Kidney capillary endothelial cell (primary cell): ENCODE results near the gene RNF31.

Experiments used
- DNase-seq: peaks from one replicate; pipeline ENCODE4 v3.0.0-alpha.2; 2018; ENCODE audit warnings: low spot score

Gene RNF31

GRCh38 chr14:24182110-24182882 is 35.0 kb downstream of the RNF31 start:
- no peak for DNase-seq

- DNase-seq = no peak
These were observed 35.8 kb downstream of the RNF31 start for GRCh38 chr14:24183014-24183481.

- no peak for DNase-seq
These were observed 37.0 kb downstream of the RNF31 start for GRCh38 chr14:24184104-24184970.

GRCh38 chr14:24185026-24185425 is 37.7 kb downstream of the RNF31 start:
- DNase-seq = no peak

- no peak for DNase-seq
These were observed 38.4 kb downstream of the RNF31 start for GRCh38 chr14:24185741-24186140.

- no peak for DNase-seq
These were observed 39.7 kb downstream of the RNF31 start for GRCh38 chr14:24186831-24187538.

- no peak for DNase-seq
These were observed 40.2 kb downstream of the RNF31 start for GRCh38 chr14:24187539-24187915.

GRCh38 chr14:24188251-24189058 is 41.2 kb downstream of the RNF31 start, which contains the start of gene IPO4:
Gene IPO4 (minus strand): TSS chr14:24188816. CDS start chr14:24188787, 29 bp downstream.
- peak; percentile 96 for DNase-seq

GRCh38 chr14:24189059-24189375 is 41.7 kb downstream of the RNF31 start:
- no peak for DNase-seq

GRCh38 chr14:24189460-24189859 is 42.2 kb downstream of the RNF31 start:
- DNase-seq = no peak

GRCh38 chr14:24190416-24190815 is 43.1 kb downstream of the RNF31 start:
- no peak for DNase-seq

- DNase-seq = no peak
These were observed 45.6 kb downstream of the RNF31 start for GRCh38 chr14:24192933-24193332.

- no peak for DNase-seq
These were observed 47.0 kb downstream of the RNF31 start for GRCh38 chr14:24194186-24194872.

- DNase-seq = no peak
These were observed 47.5 kb downstream of the RNF31 start for GRCh38 chr14:24194873-24195185.

- peak; percentile 83 for DNase-seq
These were observed 48.1 kb downstream of the RNF31 start, which contains the start of gene TM9SF1 for GRCh38 chr14:24195186-24196070. Gene TM9SF1 (minus strand): TSS chr14:24195441. CDS start chr14:24195019, 422 bp downstream.

- no peak for DNase-seq
These were observed 49.1 kb downstream of the RNF31 start for GRCh38 chr14:24196071-24197055.

- no peak for DNase-seq
These were observed 49.8 kb downstream of the RNF31 start for GRCh38 chr14:24197056-24197450.

GRCh38 chr14:24198814-24199524 is 51.7 kb downstream of the RNF31 start:
- DNase-seq = no peak
